ENCODE data around the gene SLC6A2.

DNA sequence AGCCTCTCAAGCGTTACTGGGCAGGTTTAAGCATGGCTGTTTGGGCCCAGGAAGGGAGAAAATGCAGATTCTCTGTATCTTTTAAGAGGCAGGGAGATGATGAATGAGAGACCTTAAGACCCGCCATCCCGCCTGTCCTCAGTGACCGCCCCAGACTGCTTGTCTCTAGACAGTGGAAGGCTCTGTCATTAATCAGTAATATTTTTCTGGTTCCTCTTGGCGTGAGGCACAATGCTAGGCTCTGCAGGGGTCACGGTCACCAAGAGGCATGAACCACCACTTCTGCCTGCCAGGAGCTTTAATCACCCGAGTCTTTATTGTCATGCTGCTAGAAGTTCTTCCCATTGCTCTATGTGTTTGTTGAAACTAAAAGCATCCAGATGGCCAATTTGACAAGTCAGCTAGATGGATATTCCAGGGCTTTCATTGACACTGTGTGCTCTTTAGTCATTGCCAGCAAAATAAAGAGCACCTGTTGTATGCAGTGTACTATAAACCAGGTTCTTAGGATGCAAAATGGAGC is 3.2 kb downstream of the SLC6A2 start:
- TF ChIP-seq EP300 (IDR thresholded peaks at IDR 0.05; ENCODE audit: borderline replicate concordance): no peak
- TF ChIP-seq, protein P1, sequence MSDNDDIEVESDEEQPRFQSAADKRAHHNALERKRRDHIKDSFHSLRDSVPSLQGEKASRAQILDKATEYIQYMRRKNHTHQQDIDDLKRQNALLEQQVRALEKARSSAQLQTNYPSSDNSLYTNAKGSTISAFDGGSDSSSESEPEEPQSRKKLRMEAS (IDR thresholded peaks at IDR 0.05): no peak
- TF ChIP-seq TCF12 (IDR thresholded peaks at IDR 0.05; ENCODE audit: low read depth): no peak
- TF ChIP-seq CEBPB (IDR thresholded peaks at IDR 0.05): no peak
- TF ChIP-seq TAF1 (IDR thresholded peaks at IDR 0.05; ENCODE audit: low read depth): no peak
- TF ChIP-seq ZBTB7A (IDR thresholded peaks at IDR 0.05; ENCODE audit: low read depth): no peak
- no peak for TF ChIP-seq EGR1 (IDR thresholded peaks at IDR 0.05)
- TF ChIP-seq, protein P2, sequence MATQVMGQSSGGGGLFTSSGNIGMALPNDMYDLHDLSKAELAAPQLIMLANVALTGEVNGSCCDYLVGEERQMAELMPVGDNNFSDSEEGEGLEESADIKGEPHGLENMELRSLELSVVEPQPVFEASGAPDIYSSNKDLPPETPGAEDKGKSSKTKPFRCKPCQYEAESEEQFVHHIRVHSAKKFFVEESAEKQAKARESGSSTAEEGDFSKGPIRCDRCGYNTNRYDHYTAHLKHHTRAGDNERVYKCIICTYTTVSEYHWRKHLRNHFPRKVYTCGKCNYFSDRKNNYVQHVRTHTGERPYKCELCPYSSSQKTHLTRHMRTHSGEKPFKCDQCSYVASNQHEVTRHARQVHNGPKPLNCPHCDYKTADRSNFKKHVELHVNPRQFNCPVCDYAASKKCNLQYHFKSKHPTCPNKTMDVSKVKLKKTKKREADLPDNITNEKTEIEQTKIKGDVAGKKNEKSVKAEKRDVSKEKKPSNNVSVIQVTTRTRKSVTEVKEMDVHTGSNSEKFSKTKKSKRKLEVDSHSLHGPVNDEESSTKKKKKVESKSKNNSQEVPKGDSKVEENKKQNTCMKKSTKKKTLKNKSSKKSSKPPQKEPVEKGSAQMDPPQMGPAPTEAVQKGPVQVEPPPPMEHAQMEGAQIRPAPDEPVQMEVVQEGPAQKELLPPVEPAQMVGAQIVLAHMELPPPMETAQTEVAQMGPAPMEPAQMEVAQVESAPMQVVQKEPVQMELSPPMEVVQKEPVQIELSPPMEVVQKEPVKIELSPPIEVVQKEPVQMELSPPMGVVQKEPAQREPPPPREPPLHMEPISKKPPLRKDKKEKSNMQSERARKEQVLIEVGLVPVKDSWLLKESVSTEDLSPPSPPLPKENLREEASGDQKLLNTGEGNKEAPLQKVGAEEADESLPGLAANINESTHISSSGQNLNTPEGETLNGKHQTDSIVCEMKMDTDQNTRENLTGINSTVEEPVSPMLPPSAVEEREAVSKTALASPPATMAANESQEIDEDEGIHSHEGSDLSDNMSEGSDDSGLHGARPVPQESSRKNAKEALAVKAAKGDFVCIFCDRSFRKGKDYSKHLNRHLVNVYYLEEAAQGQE (IDR thresholded peaks at IDR 0.05; ENCODE audit: low read depth): no peak
- no peak for TF ChIP-seq YY1 (IDR thresholded peaks at IDR 0.05; ENCODE audit: low read depth)
- TF ChIP-seq RAD21 (IDR thresholded peaks at IDR 0.05; ENCODE audit: low read depth): no peak
- TF ChIP-seq CREB1 (IDR thresholded peaks at IDR 0.05; ENCODE audit: low read depth): no peak
- no peak for TF ChIP-seq TEAD4 (IDR thresholded peaks at IDR 0.05)
